KG1 (cell line): Measurements from ENCODE around the gene TNRC18.
"Not testable (repeated sequence)": the region's sequence is repeated elsewhere in the genome, so short reads cannot be mapped to it uniquely, and the experiment has no call there.

Experiments
- DNase-seq: peaks from one replicate; lab custom pipeline; 2025; lab: John Stamatoyannopoulos, UW

TNRC18 gene

GRCh38 chr7:5423306-5423975, at the start of gene TNRC18:
TNRC18 (minus strand) TSS chr7:5423834; CDS start chr7:5421246, 2,588 bp downstream.
- DNase-seq: no peak

- DNase-seq: no peak
Measured at GRCh38 chr7:5472432-5473315, 49.0 kb upstream of the TNRC18 start.

GRCh38 chr7:5471623-5472022, 48.0 kb upstream of the TNRC18 start:
- DNase-seq: not testable (repeated sequence)

- no peak for DNase-seq
Measured at GRCh38 chr7:5470816-5471215, 47.2 kb upstream of the TNRC18 start.

- DNase-seq: no peak
Measured at GRCh38 chr7:5470167-5470532, 46.5 kb upstream of the TNRC18 start.

GRCh38 chr7:5469375-5470166, 45.9 kb upstream of the TNRC18 start:
- no peak for DNase-seq

GRCh38 chr7:5467645-5468044, 44.0 kb upstream of the TNRC18 start:
- DNase-seq: no peak

GRCh38 chr7:5466551-5466950, 42.9 kb upstream of the TNRC18 start:
- DNase-seq: no peak

GRCh38 chr7:5463031-5463430, 39.4 kb upstream of the TNRC18 start:
- no peak for DNase-seq

- peak; percentile 23 for DNase-seq
Measured at GRCh38 chr7:5462216-5462615, 38.6 kb upstream of the TNRC18 start.

- no peak for DNase-seq
Measured at GRCh38 chr7:5458921-5459480, 35.4 kb upstream of the TNRC18 start.

GRCh38 chr7:5457245-5457735, 33.7 kb upstream of the TNRC18 start:
- no peak for DNase-seq

GRCh38 chr7:5456409-5456808, 32.8 kb upstream of the TNRC18 start:
- DNase-seq: no peak

- no peak for DNase-seq
Measured at GRCh38 chr7:5455581-5456219, 32.1 kb upstream of the TNRC18 start.

GRCh38 chr7:5455175-5455574, 31.5 kb upstream of the TNRC18 start:
- DNase-seq: no peak

GRCh38 chr7:5454485-5454884, 30.9 kb upstream of the TNRC18 start:
- DNase-seq: no peak

- no peak for DNase-seq
Measured at GRCh38 chr7:5453566-5454075, 30.0 kb upstream of the TNRC18 start.

- no peak for DNase-seq
Measured at GRCh38 chr7:5452937-5453540, 29.4 kb upstream of the TNRC18 start.

- no peak for DNase-seq
Measured at GRCh38 chr7:5452470-5452899, 28.9 kb upstream of the TNRC18 start.

GRCh38 chr7:5451391-5451790, 27.8 kb upstream of the TNRC18 start:
- DNase-seq: no peak
